Esophagus squamous epithelium (tissue), 4 donors: ENCODE data around the gene AGO3.

ENCODE experiments used
- CTCF ChIP-seq, 6 experiments: fragments of 450-650 bp in 4 of 6; fragments of 200-600 bp in 2 of 6; sonication (generic) in 2 of 6; IDR thresholded peaks; one replicate each; pipeline ENCODE4 v1.5.1; 2016 to 2019; ENCODE audit warnings: antibody characterized with exemption in 6 of 6, mild to moderate bottlenecking in 4 of 6, moderate library complexity in 4 of 6
- POLR2A ChIP-seq, 4 donors: fragments of 450-650 bp; IDR thresholded peaks; one replicate each; pipeline ENCODE4 v1.6.1; 2017; ENCODE audit warnings: antibody characterized with exemption in 4 of 4, mild to moderate bottlenecking in 4 of 4, moderate library complexity in 3 of 4

GRCh38 chr1:36085126-36085525, 154.2 kb downstream of the AGO3 start:
- TF ChIP-seq CTCF (IDR thresholded peaks at IDR 0.05): no peak
- TF ChIP-seq POLR2A (IDR thresholded peaks at IDR 0.05): no peak
